ENCODE measurements around the gene EFCAB11. TPM values are rescaled to one million over a fixed set of nuclear protein-coding genes. Genes with fewer than 3 reads are reported as not detected.

Gene EFCAB11
- total and polyA plus RNA-seq, 9 of the 15 experiments (the other 6 are each of a cell fraction or from before 2014, with no cell fraction given): 13.4 to 37.9 (median 17.4) TPM

DNA sequence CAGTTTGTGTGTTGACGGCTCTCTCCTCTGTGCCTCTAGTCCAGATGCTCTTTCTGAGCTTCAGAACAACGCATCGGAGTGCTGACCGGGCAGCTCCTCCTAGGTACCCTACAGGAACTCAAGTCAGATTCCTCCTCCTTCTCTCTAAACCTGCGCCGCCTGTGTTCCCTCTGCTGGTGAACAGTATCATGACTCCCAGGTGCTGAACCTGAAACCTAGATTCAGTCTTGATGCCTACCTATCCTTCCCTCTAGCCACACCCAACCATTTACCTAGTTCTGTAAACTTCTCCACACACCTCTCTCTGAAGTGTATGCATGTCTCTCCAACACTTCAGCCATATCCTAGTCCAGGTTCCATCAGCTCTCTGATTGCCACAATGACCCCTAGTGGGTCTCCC, 112.7 kb downstream of the EFCAB11 start (continued):
- TF ChIP-seq, protein P1, sequence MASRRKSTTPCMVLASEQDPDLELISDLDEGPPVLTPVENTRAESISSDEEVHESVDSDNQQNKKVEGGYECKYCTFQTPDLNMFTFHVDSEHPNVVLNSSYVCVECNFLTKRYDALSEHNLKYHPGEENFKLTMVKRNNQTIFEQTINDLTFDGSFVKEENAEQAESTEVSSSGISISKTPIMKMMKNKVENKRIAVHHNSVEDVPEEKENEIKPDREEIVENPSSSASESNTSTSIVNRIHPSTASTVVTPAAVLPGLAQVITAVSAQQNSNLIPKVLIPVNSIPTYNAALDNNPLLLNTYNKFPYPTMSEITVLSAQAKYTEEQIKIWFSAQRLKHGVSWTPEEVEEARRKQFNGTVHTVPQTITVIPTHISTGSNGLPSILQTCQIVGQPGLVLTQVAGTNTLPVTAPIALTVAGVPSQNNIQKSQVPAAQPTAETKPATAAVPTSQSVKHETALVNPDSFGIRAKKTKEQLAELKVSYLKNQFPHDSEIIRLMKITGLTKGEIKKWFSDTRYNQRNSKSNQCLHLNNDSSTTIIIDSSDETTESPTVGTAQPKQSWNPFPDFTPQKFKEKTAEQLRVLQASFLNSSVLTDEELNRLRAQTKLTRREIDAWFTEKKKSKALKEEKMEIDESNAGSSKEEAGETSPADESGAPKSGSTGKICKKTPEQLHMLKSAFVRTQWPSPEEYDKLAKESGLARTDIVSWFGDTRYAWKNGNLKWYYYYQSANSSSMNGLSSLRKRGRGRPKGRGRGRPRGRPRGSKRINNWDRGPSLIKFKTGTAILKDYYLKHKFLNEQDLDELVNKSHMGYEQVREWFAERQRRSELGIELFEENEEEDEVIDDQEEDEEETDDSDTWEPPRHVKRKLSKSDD (conservative IDR thresholded peaks at IDR 0.05; ENCODE audit: low read length): no peak
- TF ChIP-seq GATA2 (CRISPR knock-in tag; IDR thresholded peaks at IDR 0.05): no peak
- no peak for TF ChIP-seq CXXC5 (CRISPR knock-in tag; IDR thresholded peaks at IDR 0.05)
- no peak for TF ChIP-seq MEIS2 (IDR thresholded peaks at IDR 0.05; ENCODE audit: partially characterized antibody)
- no peak for TF ChIP-seq PHB2 (IDR thresholded peaks at IDR 0.05; ENCODE audit: low read depth)
- TF ChIP-seq CBFA2T2 (conservative IDR thresholded peaks at IDR 0.05): no peak

DNA sequence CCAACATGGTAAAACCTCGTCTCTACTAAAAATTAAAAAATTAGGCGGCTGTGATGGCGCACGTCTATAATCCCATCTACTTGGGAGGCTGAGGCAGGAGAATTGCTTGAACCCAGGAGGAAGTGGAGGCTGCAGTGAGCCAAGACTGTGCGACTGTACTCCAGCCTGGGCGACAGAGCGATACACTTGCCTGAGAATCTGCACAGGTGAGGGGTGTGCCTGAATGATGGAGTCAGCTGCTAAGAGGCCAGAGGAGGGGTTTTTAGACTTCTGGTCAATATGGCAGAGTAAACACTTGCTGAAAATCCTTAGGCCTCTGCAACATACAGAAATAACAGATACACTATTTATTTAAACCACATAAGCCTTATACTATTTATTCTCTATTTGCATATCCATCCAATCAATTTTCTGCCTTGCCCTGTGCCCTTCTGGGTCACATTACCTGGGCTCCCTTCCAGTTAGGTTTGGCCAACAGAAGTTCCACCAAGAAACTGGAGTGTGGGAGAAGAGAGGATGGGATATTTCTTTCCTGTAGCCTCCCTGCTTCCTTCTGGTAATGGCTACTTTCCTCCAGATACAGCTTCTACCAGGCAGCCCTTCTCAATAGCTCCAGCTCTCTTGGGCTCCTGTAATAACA, 117.6 kb downstream of the EFCAB11 start:
- in situ Hi-C loops (cut with MboI): no loop called here
- no peak for FAIRE-seq
- TF ChIP-seq, protein P2, sequence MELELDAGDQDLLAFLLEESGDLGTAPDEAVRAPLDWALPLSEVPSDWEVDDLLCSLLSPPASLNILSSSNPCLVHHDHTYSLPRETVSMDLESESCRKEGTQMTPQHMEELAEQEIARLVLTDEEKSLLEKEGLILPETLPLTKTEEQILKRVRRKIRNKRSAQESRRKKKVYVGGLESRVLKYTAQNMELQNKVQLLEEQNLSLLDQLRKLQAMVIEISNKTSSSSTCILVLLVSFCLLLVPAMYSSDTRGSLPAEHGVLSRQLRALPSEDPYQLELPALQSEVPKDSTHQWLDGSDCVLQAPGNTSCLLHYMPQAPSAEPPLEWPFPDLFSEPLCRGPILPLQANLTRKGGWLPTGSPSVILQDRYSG (tag; conservative IDR thresholded peaks at IDR 0.05; ENCODE audit: low read depth): no peak
- TF ChIP-seq, protein P3, sequence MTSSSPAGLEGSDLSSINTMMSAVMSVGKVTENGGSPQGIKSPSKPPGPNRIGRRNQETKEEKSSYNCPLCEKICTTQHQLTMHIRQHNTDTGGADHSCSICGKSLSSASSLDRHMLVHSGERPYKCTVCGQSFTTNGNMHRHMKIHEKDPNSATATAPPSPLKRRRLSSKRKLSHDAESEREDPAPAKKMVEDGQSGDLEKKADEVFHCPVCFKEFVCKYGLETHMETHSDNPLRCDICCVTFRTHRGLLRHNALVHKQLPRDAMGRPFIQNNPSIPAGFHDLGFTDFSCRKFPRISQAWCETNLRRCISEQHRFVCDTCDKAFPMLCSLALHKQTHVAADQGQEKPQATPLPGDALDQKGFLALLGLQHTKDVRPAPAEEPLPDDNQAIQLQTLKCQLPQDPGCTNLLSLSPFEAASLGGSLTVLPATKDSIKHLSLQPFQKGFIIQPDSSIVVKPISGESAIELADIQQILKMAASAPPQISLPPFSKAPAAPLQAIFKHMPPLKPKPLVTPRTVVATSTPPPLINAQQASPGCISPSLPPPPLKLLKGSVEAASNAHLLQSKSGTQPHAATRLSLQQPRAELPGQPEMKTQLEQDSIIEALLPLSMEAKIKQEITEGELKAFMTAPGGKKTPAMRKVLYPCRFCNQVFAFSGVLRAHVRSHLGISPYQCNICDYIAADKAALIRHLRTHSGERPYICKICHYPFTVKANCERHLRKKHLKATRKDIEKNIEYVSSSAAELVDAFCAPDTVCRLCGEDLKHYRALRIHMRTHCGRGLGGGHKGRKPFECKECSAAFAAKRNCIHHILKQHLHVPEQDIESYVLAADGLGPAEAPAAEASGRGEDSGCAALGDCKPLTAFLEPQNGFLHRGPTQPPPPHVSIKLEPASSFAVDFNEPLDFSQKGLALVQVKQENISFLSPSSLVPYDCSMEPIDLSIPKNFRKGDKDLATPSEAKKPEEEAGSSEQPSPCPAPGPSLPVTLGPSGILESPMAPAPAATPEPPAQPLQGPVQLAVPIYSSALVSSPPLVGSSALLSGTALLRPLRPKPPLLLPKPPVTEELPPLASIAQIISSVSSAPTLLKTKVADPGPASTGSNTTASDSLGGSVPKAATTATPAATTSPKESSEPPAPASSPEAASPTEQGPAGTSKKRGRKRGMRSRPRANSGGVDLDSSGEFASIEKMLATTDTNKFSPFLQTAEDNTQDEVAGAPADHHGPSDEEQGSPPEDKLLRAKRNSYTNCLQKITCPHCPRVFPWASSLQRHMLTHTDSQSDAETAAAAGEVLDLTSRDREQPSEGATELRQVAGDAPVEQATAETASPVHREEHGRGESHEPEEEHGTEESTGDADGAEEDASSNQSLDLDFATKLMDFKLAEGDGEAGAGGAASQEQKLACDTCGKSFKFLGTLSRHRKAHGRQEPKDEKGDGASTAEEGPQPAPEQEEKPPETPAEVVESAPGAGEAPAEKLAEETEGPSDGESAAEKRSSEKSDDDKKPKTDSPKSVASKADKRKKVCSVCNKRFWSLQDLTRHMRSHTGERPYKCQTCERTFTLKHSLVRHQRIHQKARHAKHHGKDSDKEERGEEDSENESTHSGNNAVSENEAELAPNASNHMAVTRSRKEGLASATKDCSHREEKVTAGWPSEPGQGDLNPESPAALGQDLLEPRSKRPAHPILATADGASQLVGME (CRISPR knock-in tag; IDR thresholded peaks at IDR 0.05): no peak
- TF ChIP-seq FOXA3 (CRISPR knock-in tag; conservative IDR thresholded peaks at IDR 0.05 in 1 of 2, IDR thresholded peaks at IDR 0.05 in 1 of 2) (no peak), ILF3 (IDR thresholded peaks at IDR 0.05; ENCODE audit: borderline replicate concordance) (no peak), LARP7 (IDR thresholded peaks at IDR 0.05) (no peak), TBP (optimal IDR thresholded peaks at IDR 0.05; ENCODE audit: low read depth, low read length) (no peak)

More for the DNA sequence above, 117.6 kb downstream of the EFCAB11 start:
- no peaks in the 10 kb centered on the region for H3K9me1 ChIP-seq (ENCODE audit: control insufficient read depth, insufficient read depth, low read length)
- no peaks in the 10 kb centered on the region for H3K36me3 ChIP-seq (ENCODE audit: control insufficient read depth, insufficient read depth, low read length)
- H3K79me2 ChIP-seq (ENCODE audit: control insufficient read depth, insufficient read depth, low read length): no peaks in the 10 kb centered on the region
- intact Hi-C loops (cut with micrococcal nuclease): no loop called here
- H3K4me1 ChIP-seq (replicated peaks in 1 of 2; ENCODE audit: control insufficient read depth in 2 of 2, insufficient read depth in 2 of 2, low read length in 2 of 2): no peaks in the 10 kb centered on the region
- DNase-seq (ENCODE audit: extremely low read depth in 1 of 4, low spot score in 3 of 4): no peak
- no peak overlapping the region for H3K9ac ChIP-seq (ENCODE audit: insufficient read depth in 1 of 2, low read depth in 2 of 2, low read length in 2 of 2)
- H3K9me3 ChIP-seq (replicated peaks; ENCODE audit: control insufficient read depth, insufficient read depth, low read depth, low read length): no peaks in the 10 kb centered on the region
- H2AFZ ChIP-seq (ENCODE audit: low read depth, low read length): no peak overlapping the region
- BruUV-seq (replicated peaks): no TSS peak
- ATAC-seq: no peak
- ChIA-PET CTCF (ENCODE audit: low intra/inter-chr PET ratio) (no interaction called here), POLR2A (no interaction called here)
- no peaks in the 10 kb centered on the region for H3K27me3 ChIP-seq (ENCODE audit: control insufficient read depth in 2 of 2, insufficient read depth in 2 of 2, low read length in 2 of 2)
- no peak overlapping the region for H3K4me2 ChIP-seq (ENCODE audit: insufficient read depth, low read length)
- WGBS (ENCODE audit: insufficient coverage, low coverage, missing lambda C conversion rate): 63% methylated on average over 7 of the region's 7 CpGs
- no peaks in the 10 kb centered on the region for H4K20me1 ChIP-seq (replicated peaks; ENCODE audit: control insufficient read depth, insufficient read depth, low read length)
- no peak overlapping the region for H3K4me3 ChIP-seq
- no peak overlapping the region for H3K27ac ChIP-seq (ENCODE audit: extremely low read depth, low read depth, low read length)
